Measurements from ENCODE around the gene CHTF8.
A peak's percentile ranks its signal among the peaks of the same experiment; 100 is the strongest.

The CHTF8 gene

GRCh38 chr16:69094501-69094900 is 37.9 kb downstream of the CHTF8 start:
- H3K9me3 ChIP-seq (ENCODE audit: control insufficient read depth, insufficient read depth, low read depth, low read length), result no peaks in the 10 kb centered on the region
- ChIA-PET POLR2A (no interaction called here), CTCF (interaction anchor here (0.7 to 2.2 kb wide), 2 partner anchors 19 to 431 kb away, joined by 3 to 7 read pairs; no protein-coding TSS in a partner anchor)
- no peaks in the 10 kb centered on the region for H3K4me1 ChIP-seq (ENCODE audit: control insufficient read depth, insufficient read depth, low read length)
- H3K4me3 ChIP-seq (ENCODE audit: low read depth, low read length), result no peak overlapping the region
- TF ChIP-seq YY1 (tag by site-specific recombination; IDR thresholded peaks at IDR 0.05), result no peak
- TF ChIP-seq ZNF518A (tag by site-specific recombination; conservative IDR thresholded peaks at IDR 0.05; ENCODE audit: low read depth), result no peak
- TF ChIP-seq ZNF707 (tag by site-specific recombination; IDR thresholded peaks at IDR 0.05), result no peak
- TF ChIP-seq ZBTB21 (tag by site-specific recombination; IDR thresholded peaks at IDR 0.05), result no peak
- TF ChIP-seq ZNF211 (tag by site-specific recombination; IDR thresholded peaks at IDR 0.05; ENCODE audit: low read depth), result no peak
- no peak for TF ChIP-seq ATF2 (tag by site-specific recombination; IDR thresholded peaks at IDR 0.05; ENCODE audit: low read depth)
- H3K27ac ChIP-seq (ENCODE audit: extremely low read depth, low read depth, low read length), result no peak overlapping the region
- H3K36me3 ChIP-seq (ENCODE audit: control insufficient read depth in 2 of 2, insufficient read depth in 1 of 2, low read length in 2 of 2), result no peaks in the 10 kb centered on the region

GRCh38 chr16:69093974-69094373 is 38.4 kb downstream of the CHTF8 start:
- H3K4me3 ChIP-seq (ENCODE audit: low read depth, low read length), result no peak overlapping the region
- H3K27ac ChIP-seq (ENCODE audit: extremely low read depth, low read depth, low read length), result no peak overlapping the region
- ChIA-PET CTCF (interaction anchor here (2.2 kb wide), 1 partner anchor 19 kb away, joined by 7 read pairs; no protein-coding TSS in a partner anchor), POLR2A (interaction anchor here (0.6 to 0.7 kb wide), 2 partner anchors 13 to 260 kb away, joined by 3 to 5 read pairs; no protein-coding TSS in a partner anchor)
- H3K9me3 ChIP-seq (ENCODE audit: control insufficient read depth, insufficient read depth, low read depth, low read length), result no peaks in the 10 kb centered on the region
- peaks cover 2% of the 10 kb centered on the region; the same call in 1 of the 2 replicates for H3K4me1 ChIP-seq (ENCODE audit: control insufficient read depth, insufficient read depth, low read length)
- TF ChIP-seq GLI2 (tag by site-specific recombination; IDR thresholded peaks at IDR 0.05; ENCODE audit: borderline replicate concordance, low read depth) (no peak), ZFP69B (tag by site-specific recombination; IDR thresholded peaks at IDR 0.05) (no peak), PRDM10 (tag by site-specific recombination; IDR thresholded peaks at IDR 0.05) (no peak), OSR2 (tag by site-specific recombination; IDR thresholded peaks at IDR 0.05) (0 out of 2 replicates have a peak, but pooled peaks have one; percentile 21), ZNF658 (tag by site-specific recombination; IDR thresholded peaks at IDR 0.05) (no peak)
- H3K36me3 ChIP-seq (ENCODE audit: control insufficient read depth in 2 of 2, insufficient read depth in 1 of 2, low read length in 2 of 2), result no peaks in the 10 kb centered on the region

Data from HEK293 (cell line).